Pancreas (tissue), 10 donors: ENCODE results near the gene IQGAP2. TPM values are rescaled to one million over a fixed set of nuclear protein-coding genes. Genes with fewer than 3 reads are reported as not detected.

Experiments used
- ATAC-seq, 4 donors: fragments of 200-7000 bp; cut with Tn5 transposase; one replicate each; pipeline versions ENCODE4 v1.8.0 to v1.9.1; 2020; ENCODE audit warnings: mild to moderate bottlenecking in 4 of 4, moderate library complexity in 4 of 4
- DNase-seq, 6 donors: peaks; one replicate each; pipeline ENCODE4 v3.0.0-alpha.2; 2020
- FAIRE-seq: peaks from 2 replicates; lab custom pipeline; 2012; peaks lifted over from hg19 to GRCh38; lab: Jason Lieb, UNC
- H3K27ac ChIP-seq, 4 donors: fragments of 200-600 bp; sonication (generic); 1 replicate in 3 of 4; 2 replicates in 1 of 4; pipeline versions ENCODE4 v1.5.0 to v1.8.0; 2020
- H3K27me3 ChIP-seq, 4 donors: fragments of 200-600 bp; one replicate each; pipeline ENCODE4 v1.8.0; 2021
- H3K36me3 ChIP-seq, 3 donors: fragments of 200-600 bp; sonication (generic) in 1 of 3; one replicate each; pipeline versions ENCODE4 v1.5.0 to v1.8.0; 2020 to 2021
- H3K4me1 ChIP-seq, 3 donors: fragments of 200-600 bp; one replicate each; pipeline ENCODE4 v1.8.0; 2021
- H3K4me3 ChIP-seq, 4 donors: fragments of 200-600 bp; sonication (generic) in 2 of 4; one replicate each; pipeline versions ENCODE4 v1.5.0 to v1.8.0; 2020 to 2021
- H3K9me3 ChIP-seq, 4 donors: fragments of 200-600 bp; one replicate each; pipeline ENCODE4 v1.8.0; 2021
- WGBS, 2 donors: extraction: QIAGEN DNeasy Blood & Tissue Kit; methylation state at CpG; one replicate each; pipeline ENCODE4 v1.1.7; 2013; 5-methylcytosine and 5-hydroxymethylcytosine counted together
- intact Hi-C, 3 donors: fragments of 100-400 bp; cut with DNase I; formaldehyde crosslinking; loops; one replicate each; pipeline versions ENCODE4 v1.11.1 to v1.14.2; 2022
- polyA plus RNA-seq, 2 donors: library from polyadenylated mRNA; stranded (reverse); fragments of 200-250 nt; gene quantifications; one replicate each; pipeline ENCODE4 v1.2.3, GENCODE V29; 2013
- total RNA-seq, 6 donors: library from RNA; stranded (reverse); fragmentation: NEBNext Ultra II Directional in 4 of 6; extraction: Animal tissue kit (Norgen Biotek cat#: 25700) in 4 of 6; gene quantifications; one replicate each; pipeline versions ENCODE4 v1.2.1 to v1.2.4, GENCODE V29; 2021 to 2023
- TF ChIP-seq, protein P1 (sequence below), 4 donors: fragments of 200-600 bp; sonication (generic) in 3 of 4; IDR thresholded peaks; one replicate each; pipeline versions ENCODE4 v1.5.0 to v1.8.0; 2021; ENCODE audit warnings: antibody characterized with exemption in 4 of 4
- donor health status: healthy with polysubstance abuse.
- donor health status: DM: no; HTN: no; CAD: no; lungs with moderate emphysema.
- donor health status: DM: no; HTN: no; CAD: no.
- donor health status: control.
- donor health status: control.
- donor health status: Bipolar disorder and iron deficiency.
- donor health status: DM: yes; HTN: yes; CAD: no.
- donor health status: DM: no; HTN: no; CAD: no.
- donor health status: DM: no; HTN: no; CAD: no.
- donor health status: DM: yes; HTN: yes; CAD: no.

The IQGAP2 gene
- total and polyA plus RNA-seq, 8 donors = 14.4 to 54.0 (median 35.2) TPM

DNA sequence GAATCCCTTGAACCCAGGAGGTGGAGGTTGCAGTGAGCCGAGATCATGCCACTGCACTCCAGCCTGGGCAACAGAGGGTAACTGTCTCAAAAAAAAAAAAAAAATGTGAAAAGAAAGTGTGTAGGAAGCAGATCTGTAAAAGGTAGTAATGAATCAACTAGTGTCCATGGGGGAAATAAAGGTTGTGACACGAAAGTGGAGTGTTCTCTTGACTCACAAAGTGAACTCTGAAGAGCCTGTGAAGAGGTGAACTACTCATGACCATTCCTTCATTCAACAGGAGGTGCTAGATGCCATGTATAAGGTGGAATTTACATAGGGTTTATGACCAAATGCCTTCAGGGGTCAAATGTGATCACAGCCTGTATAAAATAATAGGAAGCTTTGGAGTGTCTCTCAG, 12.8 kb downstream of the IQGAP2 start:
- Histone ChIP-seq H3K9me3 (no peaks in the 10 kb centered on the region), H3K36me3 (no peaks in the 10 kb centered on the region), H3K4me3 (no peak overlapping the region), H3K27me3 (no peaks in the 10 kb centered on the region), H3K27ac (no peak overlapping the region), H3K4me1 (peaks cover under 1 to 15% (median 5%) of the 10 kb centered on the region in 3 donors)
- intact Hi-C loops = no loop called here
- no peak for FAIRE-seq
- TF ChIP-seq, protein P1, sequence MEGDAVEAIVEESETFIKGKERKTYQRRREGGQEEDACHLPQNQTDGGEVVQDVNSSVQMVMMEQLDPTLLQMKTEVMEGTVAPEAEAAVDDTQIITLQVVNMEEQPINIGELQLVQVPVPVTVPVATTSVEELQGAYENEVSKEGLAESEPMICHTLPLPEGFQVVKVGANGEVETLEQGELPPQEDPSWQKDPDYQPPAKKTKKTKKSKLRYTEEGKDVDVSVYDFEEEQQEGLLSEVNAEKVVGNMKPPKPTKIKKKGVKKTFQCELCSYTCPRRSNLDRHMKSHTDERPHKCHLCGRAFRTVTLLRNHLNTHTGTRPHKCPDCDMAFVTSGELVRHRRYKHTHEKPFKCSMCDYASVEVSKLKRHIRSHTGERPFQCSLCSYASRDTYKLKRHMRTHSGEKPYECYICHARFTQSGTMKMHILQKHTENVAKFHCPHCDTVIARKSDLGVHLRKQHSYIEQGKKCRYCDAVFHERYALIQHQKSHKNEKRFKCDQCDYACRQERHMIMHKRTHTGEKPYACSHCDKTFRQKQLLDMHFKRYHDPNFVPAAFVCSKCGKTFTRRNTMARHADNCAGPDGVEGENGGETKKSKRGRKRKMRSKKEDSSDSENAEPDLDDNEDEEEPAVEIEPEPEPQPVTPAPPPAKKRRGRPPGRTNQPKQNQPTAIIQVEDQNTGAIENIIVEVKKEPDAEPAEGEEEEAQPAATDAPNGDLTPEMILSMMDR (IDR thresholded peaks at IDR 0.05) = no peak
- ATAC-seq = no peak
- no peak for DNase-seq
- 89 to 97% methylated on average over 2 of the region's 2 CpGs for WGBS, 2 donors

DNA sequence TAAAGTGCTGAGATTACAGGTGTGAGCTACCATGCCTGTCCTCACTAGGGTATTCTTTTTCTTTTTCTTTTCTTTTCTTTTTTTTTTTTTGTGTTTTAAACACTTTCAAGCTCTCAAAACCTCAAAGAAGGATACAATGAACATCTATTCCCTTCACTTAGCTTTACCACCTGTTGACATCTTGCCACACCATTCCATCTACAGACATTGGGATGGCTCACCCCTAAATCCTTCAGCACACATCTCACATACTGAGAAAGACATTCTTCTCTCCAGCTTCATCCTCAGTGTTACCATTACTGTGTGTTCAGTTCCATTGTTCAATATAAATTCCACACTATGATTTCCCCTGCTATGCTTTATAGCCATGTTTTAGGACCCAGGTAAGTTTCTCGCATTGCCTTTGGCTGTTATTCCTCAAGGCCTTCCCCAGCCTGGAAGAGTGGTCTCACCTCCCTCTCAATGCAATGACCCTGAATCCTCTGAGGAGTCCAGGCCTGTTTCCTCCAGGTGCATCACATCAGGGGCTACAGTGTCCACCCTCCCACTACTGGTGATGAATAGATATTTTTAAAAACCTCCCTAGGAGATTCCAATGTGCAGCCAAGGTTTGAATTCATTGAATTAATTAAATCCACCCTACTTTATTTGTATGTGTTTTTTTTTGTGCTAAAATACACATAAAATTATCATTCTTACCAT, 16.7 kb downstream of the IQGAP2 start:
- intact Hi-C loops = no loop called here
- Histone ChIP-seq H3K4me3 (no peak overlapping the region), H3K9me3 (no peaks in the 10 kb centered on the region), H3K4me1 (peaks cover 10 to 23% (median 17%) of the 10 kb centered on the region in 3 donors), H3K27me3 (no peaks in the 10 kb centered on the region), H3K36me3 (no peaks in the 10 kb centered on the region), H3K27ac (no peak overlapping the region)
- 96 to 99% methylated on average over 1 of the region's 1 CpG for WGBS, 2 donors
- TF ChIP-seq, protein P1 (IDR thresholded peaks at IDR 0.05) = no peak
- FAIRE-seq = no peak
- ATAC-seq = no peak
- DNase-seq = no peak

DNA sequence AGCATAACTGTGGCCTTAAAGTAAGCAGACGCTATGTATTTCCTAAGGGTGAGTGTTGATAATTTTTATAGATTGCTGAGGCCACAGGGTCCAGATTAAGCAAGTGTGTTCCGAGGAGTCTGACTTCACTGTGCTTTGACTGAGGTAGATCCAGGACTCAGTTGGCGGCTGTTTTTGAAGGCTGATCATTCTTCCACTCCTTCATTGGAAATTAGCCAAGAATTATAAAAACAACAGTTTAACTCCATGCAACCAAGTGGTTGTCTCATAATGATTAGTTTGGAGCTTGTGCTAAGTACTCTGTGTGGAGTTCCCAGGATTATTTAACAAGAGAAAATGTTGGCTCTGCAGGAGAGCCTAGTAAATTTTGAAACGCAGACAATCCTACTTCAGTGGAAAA, 19.1 kb downstream of the IQGAP2 start:
- no peak for DNase-seq
- FAIRE-seq = no peak
- peak; percentile 54 to 74 (median 56) for ATAC-seq
- 18% methylated on average over 4 of the region's 4 CpGs for WGBS, 2 donors
- peak overlapping the region in 1 of 4 donors; percentile 3 for H3K27ac ChIP-seq
- no peak overlapping the region for H3K4me3 ChIP-seq
- peaks cover 10 to 18% (median 17%) of the 10 kb centered on the region in 3 donors for H3K4me1 ChIP-seq
- TF ChIP-seq, protein P1 (IDR thresholded peaks at IDR 0.05) = no peak
- no peaks in the 10 kb centered on the region for H3K27me3 ChIP-seq
- intact Hi-C loops = no loop called here
- no peaks in the 10 kb centered on the region for H3K36me3 ChIP-seq
- H3K9me3 ChIP-seq = no peaks in the 10 kb centered on the region

DNA sequence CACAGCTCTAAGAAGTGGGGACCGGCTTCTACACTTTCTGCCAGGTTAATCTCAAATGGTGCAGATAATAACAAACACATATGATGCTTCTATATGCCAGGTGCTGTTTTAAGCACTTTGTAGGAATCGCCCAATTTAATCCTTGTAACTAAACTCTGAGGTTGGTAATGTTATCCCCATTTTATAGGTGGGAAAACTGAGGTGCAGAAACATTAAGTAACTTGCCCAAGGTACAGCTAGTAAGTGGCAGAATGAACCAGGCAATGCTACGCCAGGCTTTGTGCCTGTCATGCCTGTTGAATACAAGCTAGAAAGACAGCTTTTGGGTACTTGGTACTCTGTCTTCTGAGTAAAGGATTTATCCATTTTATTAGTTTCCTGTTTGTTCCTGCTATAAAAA, 19.7 kb downstream of the IQGAP2 start:
- FAIRE-seq = no peak
- ATAC-seq = no peak
- H3K9me3 ChIP-seq = no peaks in the 10 kb centered on the region
- H3K4me3 ChIP-seq = no peak overlapping the region
- H3K36me3 ChIP-seq = no peaks in the 10 kb centered on the region
- TF ChIP-seq, protein P1 (IDR thresholded peaks at IDR 0.05) = no peak
- intact Hi-C loops = no loop called here
- no peaks in the 10 kb centered on the region for H3K27me3 ChIP-seq
- peaks cover 10 to 18% (median 17%) of the 10 kb centered on the region in 3 donors for H3K4me1 ChIP-seq
- peak overlapping the region in 1 of 4 donors; percentile 3 for H3K27ac ChIP-seq
- 70 to 72% methylated on average over 3 of the region's 3 CpGs for WGBS, 2 donors
- no peak for DNase-seq

DNA sequence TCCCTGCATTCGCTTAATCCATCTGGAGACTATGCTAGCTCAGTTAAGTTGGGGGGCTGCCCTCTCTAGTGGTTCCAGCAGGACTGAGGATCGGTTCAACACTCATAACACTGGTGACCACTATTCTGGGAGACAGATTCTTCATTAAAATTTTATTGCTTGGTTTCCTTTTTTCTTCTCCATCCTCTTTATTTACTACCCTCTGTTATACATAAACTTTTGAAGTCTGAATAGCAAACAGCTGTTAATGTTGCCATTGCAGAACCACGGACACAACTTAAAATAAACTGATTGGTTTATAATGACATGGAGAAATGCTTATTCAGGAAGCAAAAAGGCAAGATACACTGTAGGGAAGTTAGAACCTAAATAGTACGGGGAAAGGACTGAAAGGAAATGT, 22.1 kb downstream of the IQGAP2 start:
- no peaks in the 10 kb centered on the region for H3K9me3 ChIP-seq
- no peaks in the 10 kb centered on the region for H3K27me3 ChIP-seq
- H3K27ac ChIP-seq = no peak overlapping the region
- H3K4me1 ChIP-seq = peaks cover 10 to 18% (median 17%) of the 10 kb centered on the region in 3 donors
- no peak for DNase-seq
- no peak for FAIRE-seq
- no peak for ATAC-seq
- TF ChIP-seq, protein P1 (IDR thresholded peaks at IDR 0.05) = no peak
- H3K36me3 ChIP-seq = no peaks in the 10 kb centered on the region
- H3K4me3 ChIP-seq = no peak overlapping the region
- 69 to 70% methylated on average over 4 of the region's 4 CpGs for WGBS, 2 donors
- intact Hi-C loops = no loop called here
